GM19239 (cell line): ENCODE results near the gene PAEP.
"Not testable (repeated sequence)": the region's sequence is repeated elsewhere in the genome, so short reads cannot be mapped to it uniquely, and the experiment has no call there.

ENCODE experiments used
- DNase-seq: peaks from one replicate; pipeline ENCODE4 v3.0.0; 2011; ENCODE audit warnings: low spot score; ENCODE audit not compliant: insufficient read length
- FAIRE-seq: peaks from 2 replicates; lab custom pipeline; 2011; peaks lifted over from hg19 to GRCh38; lab: Jason Lieb, UNC

Gene PAEP

DNA sequence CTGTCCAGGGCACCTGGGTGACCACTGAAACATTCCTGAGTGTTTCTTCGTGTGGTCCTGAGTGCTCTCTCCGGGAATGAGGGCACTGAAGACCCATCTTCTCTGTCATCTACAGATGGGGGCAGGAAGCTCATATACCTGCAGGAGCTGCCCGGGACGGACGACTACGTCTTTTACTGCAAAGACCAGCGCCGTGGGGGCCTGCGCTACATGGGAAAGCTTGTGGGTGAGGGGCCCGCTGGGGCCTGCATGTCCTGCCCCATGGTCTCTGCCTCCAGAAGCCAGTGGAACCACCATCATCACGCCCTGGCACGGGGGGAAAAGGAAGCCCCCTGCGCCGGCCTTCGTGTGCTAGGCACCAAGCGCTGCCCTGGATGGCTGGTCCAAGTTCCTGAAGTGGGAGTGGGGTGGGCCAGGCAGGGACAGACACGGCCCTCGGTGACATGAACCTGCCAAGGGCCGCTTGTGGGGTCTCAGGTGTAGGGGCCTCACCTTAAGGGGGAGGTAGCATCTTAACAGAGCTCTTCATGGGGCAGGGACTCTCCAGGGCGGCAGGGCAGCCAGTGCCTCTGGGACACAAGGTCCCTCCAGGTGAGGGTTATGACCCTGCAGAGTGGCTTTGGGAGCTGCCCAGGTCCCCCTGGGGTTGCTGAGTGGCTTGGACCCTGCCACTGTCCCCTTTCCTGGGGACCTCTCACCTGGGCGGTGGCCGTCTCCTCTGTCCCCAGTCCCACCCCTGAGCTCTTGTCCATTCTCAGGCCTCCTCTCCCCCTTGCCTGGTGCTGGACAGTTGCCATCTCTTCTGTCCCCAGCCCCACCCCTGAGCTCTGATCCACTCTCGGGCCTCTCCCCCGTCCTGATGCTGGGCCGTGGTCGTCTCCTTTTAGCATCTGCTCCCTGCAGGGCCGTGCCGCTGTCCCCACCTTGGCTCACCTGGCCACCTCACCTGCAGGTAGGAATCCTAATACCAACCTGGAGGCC is 13.5 kb upstream of the PAEP start:
- DNase-seq: no peak
- no peak for FAIRE-seq

DNA sequence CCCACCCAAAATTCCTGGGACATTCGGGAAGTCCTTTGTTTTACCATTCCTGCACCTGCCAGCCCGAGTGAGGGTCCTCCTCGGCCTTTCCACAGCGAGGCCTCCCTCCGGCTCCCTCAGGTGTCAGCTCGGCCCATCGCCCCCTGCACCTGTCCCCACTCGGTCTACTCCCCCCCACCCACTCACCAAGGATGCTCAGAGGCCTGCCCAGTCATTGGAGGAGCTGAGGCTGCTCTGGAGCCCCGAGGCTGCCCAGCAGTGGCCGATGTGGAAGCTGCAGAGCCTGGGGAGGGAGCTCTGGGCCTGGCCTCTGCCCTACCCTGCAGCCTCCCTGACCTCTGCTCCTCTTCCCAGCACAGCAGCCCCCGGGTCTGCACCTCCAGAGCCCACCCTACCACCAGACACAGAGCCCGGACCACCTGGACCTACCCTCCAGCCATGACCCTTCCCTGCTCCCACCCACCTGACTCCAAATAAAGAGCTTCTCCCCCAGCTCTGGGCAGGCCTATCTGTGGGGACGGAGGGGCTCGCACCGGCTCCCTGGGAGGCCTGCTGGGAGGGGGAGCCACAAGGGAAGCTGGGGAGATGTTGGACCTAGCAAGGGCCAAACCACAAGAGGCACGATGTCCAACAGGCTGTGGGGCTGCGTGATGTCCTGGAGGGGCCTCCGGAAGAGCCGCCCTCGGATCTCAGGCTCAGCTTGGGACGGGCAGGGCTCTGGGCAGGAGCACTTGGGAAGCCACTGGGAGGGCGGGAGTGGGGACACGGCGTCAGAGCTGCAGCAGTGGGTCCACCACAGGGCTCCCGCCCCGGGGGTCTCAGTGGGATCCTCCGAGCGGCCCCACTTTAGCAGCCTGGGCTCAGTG is 11.8 kb upstream of the PAEP start:
- not testable (repeated sequence) for DNase-seq, FAIRE-seq

DNA sequence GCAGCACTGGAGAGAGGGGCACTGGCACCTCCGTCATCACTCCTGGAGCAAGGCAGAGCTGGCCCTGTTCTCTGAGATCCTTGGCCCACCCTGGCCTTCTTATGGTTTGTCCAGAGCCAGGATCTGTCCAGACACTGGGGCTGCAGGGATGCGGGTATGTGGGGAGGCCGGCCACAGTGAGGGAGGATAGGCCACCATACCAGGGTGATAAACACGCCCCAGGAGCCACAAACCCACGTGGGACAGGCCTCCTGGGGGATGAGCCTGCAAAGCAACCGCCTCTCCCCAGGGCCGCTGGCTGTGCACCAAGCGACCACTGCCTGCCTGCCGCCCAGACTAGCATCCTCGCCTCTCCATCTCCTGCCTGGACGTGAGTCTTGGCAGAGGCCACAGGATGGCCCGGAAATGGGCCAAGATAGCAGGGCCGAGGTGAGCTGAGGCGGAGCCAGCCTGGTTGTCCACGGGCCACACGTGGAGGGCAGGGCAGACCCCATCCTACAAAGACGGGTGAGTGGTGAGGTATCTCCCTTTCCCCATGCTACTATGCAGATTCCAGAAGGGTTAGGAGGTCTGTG is 11.1 kb upstream of the PAEP start:
- DNase-seq (no peak), FAIRE-seq (no peak)

DNA sequence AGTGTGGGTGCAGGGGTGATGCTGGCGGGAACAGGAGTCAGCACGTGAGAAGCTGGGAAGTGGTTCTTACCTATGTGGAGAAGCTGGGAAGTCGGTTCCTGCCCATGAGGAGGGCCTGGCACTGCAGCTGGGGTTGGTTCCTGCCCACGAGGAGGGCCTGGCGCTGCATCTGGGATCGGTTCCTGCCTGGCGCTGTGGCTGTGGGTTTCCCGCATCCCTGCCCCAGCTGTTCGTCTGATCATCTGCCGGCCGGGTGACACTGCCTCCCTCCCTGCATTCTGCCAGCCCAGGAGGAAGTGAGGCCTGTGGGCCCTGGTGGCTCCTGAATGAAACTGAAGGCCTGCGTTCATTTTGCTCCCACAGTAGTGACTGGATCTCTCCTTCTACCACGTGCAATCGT is 10.5 kb upstream of the PAEP start:
- FAIRE-seq (no peak), DNase-seq (no peak)

DNA sequence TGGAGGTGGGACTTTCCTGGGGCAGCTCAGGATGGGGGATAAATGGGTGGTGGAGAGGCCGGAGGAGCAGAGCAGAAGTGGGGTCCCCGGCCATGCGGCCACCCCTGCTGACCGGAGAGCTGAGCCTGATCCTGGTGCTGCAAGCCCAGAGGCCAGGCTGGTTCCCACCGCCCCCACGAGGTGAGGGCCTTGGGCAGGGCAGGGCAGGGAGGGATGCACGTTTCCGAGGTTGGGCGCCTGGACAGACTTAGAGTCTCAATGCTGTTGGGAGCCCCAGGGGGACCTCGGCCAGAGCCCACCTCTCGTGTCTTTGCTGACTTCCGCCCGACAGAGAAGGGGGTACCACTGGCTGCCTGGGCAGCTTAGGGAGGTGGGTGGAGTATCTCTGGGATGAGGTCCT is 10.1 kb upstream of the PAEP start:
- FAIRE-seq: no peak

DNA sequence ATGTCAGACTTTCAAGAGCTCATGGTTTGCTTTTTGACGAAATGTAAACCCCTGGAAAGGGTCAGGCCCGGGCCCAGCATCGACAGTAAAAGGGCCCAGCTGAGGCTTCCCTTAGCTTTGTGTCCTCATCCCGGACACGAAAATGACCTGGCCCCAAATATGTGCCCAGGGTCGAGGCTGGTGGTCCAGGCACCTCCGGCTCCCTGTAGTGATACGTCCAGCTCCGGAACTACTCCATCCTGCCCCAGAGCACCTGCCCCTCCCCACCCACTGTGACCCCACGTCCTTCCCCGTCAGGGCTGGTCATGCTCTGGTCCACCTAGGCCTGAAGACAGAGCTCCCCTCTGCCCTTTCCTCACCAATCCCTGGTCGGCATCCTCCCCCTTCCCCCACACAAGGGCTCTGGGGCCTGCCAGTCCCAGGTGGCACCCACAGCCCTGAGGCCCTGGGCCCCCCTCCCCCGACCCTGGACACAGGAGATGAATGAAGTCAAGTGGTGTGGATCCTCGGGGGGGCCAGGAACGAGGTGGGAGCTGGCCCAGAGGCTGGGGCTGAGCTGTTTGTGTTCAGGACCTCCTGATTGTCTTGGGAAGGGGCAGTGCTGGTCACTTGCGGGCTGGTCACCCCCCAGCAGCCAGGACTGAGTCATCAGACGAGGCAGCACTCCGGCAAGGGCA is 9.4 kb upstream of the PAEP start:
- FAIRE-seq: no peak
- DNase-seq: no peak

More for the DNA sequence above, 10.1 kb upstream of the PAEP start:
- no peak for DNase-seq

DNA sequence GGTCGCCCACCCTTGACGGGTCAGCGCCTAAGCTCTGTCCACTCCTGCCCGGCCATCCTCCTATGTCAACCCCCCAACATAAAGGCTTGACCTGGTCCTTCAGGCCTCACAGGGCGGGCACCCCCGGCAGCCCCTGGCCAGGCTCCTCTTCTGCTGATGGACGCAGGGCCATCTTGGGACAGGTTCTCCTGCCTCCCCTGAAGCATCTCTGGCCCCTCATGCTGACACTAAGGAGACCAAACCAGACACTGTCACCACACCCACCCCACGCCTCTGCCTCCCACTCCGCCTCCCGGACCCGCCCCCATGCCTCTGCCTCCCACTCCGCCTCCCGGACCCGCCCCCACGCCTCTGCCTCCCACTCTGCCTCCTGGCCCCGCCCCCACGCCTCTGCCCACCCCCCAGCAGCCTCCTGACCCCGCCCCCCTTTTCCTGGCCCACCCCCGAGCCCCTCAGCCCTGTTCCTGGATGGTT is 8.8 kb upstream of the PAEP start:
- DNase-seq: no peak
- FAIRE-seq: no peak

DNA sequence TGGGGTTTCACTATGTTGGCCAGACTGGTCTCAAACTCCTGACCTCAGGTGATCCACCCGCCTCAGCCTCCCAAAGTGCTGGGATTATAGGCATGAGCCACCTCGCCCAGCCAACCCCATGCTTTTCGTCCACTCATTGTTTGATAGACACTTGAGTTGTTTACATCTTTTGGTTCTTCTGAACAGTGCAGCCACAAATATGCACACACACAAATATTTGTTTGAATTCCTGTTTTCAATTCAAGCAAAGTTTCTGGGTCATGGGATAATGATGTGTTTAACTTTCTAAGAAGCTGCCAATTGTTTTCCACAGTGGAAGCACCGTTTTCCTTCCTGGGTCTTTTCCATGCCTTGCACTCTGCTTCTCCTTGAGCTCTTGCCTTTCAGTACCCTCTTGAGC is 6.8 kb upstream of the PAEP start:
- DNase-seq (no peak), FAIRE-seq (no peak)

DNA sequence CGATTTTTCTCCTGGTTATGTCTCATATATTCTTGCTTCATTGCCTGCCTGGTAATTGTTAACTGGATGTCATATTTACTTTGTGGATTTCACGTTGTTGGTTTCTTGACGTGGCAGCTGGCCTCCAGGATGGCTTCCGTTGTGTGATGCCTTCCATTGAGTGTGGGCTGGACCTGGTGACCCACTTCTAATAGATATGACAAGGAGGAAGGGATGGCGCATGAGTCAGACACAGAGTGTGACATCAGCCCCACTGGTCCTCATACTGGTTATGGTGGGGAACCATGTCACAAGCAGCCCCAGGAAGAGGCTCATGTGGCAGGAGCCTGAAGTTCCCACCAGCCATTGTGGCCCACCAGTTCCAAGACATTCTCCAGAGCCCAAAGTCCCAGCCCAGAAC is 6.4 kb upstream of the PAEP start:
- DNase-seq: no peak
- no peak for FAIRE-seq

DNA sequence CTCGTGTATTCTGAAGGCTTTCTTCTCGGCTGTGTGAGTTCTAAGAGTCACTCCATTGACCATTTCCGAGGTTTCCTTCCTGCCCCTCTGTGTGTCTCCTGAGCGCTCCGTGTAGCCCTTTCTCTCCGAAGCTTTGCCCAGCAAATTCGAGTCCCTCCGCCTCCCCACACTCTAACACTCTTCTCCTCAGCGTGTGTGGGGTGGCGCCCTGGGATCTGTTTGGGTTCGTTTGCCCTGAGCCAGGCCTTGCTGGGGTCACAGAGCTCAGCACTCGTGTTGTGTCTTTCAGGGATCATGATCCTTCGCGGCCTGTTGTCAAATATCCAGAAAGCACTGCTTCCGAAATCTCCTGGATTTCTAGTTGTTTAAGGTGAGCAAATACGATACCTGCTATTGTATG is 5.6 kb upstream of the PAEP start:
- DNase-seq (no peak), FAIRE-seq (no peak)

DNA sequence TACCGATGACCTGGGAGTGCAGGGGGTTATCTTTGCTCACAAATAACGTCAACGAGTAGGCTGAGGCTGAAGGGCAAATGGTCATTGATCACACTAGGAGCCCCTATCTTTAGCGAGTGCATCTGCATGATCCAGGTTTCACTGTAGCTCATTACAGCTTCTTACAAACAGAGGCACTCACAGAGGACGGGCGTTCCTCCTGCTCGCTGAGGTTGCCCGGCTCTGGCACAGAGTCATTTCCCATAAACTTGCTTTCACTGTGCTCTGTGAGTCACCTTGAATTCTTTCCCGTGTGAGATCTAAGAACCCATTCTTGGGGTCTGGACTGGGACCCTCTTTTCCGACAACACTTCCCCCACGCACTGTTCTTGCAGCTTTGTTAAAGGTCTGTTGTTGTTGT is 1.9 kb upstream of the PAEP start:
- DNase-seq (no peak), FAIRE-seq (no peak)

DNA sequence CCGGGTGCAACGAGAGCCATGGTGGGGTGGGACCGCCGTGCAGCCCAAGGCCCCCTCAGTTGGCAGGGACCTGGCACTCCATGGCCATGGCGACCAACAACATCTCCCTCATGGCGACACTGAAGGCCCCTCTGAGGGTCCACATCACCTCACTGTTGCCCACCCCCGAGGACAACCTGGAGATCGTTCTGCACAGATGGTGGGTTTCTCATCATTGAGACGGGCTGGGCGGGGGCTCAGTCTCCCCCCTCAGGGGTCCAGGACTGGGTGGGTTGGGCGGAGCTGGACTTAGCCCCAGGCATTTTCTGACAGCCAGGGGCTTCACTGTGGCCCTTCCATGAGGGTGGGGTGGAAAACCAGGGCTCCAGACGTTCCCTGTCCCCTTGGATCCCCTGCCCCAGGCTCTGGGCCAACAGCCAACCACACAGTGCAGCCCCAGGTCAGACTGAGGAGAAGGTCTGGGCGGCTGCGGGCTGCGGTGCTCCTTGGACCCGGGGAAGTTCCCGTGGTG is 734 bp downstream of the PAEP start:
- DNase-seq: no peak
- no peak for FAIRE-seq

DNA sequence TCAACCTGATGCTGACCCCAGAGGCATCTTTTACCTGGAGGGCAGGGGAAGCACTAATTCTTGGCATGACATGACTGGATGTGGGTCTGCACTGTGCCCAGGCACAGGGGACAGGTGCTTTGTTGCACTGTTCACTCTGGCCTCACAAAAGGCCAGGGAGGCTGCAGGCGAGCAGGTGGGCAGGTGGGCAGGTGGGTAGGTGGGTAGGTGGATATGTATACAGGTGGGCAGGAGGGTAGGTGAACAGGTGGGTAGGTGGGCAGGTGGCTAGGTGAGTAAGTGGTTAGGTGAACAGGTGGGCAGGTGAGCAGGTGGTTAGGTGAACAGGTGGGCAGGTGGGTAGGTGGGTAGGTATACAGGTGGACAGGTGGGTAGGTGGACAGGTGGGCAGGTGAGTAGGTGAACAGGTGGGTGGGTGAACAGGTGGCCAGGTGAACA is 1.5 kb downstream of the PAEP start:
- DNase-seq (no peak), FAIRE-seq (no peak)

DNA sequence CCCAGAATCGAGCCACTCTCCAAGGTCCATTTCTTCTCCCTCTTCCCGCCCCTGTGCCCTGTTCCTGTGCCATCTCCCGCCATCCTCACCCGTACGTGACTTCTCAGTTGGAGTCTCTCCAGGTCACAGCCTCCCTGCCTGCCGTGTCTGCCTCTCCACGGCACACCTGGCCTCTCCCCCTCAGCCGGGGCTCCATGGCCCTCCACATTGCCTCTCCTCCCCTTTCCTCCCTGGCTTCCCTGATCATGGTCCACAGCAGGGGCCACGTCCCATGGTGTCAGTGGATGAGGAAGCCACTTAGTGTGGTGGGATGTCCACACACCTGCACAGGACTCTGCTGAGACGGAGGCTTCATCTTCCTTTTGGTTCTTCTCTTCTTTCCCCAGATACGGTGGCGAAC is 2.3 kb downstream of the PAEP start:
- DNase-seq: no peak
- FAIRE-seq: no peak

DNA sequence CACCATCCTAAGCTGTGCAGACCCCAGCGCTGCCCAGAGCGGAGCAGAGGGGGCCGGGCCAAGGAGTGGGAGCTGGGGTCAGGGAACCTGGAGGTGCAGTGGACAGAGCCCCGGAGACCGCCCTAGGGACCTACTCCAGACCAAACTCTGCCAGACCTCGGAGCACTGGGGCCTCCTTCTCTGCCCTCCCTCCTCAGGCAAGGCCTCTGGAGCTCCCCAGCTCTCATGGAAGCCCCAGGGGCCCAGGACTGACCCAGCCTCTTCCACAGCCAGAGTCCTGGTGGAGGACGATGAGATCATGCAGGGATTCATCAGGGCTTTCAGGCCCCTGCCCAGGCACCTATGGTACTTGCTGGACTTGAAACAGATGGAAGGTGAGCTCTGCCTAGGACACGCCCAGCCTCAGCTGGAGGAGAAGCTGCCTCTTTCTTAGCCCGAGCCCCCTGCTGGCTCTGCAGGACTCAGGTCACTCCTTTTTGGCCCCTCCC is 3.6 kb downstream of the PAEP start:
- DNase-seq (no peak), FAIRE-seq (no peak)

DNA sequence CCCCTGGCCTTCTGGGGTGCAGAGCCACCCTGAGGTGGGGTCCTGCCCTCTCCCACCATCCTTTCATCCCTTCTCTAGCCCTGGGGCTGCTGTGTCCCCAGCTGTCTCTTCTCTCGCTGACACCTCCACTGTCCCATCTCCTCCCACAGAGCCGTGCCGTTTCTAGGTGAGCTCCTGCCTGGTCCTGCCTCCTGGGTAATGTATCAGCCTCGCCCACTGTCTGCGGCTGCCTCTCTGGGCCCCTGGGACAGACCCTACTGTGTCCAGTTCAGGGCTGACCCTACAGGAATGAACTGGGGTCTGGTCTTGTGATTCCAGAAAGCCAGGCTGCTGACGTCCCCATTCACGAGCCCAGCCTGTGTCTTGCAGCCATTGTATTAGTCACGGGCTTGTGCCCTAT is 4.1 kb downstream of the PAEP start:
- no peak for FAIRE-seq
- no peak for DNase-seq

DNA sequence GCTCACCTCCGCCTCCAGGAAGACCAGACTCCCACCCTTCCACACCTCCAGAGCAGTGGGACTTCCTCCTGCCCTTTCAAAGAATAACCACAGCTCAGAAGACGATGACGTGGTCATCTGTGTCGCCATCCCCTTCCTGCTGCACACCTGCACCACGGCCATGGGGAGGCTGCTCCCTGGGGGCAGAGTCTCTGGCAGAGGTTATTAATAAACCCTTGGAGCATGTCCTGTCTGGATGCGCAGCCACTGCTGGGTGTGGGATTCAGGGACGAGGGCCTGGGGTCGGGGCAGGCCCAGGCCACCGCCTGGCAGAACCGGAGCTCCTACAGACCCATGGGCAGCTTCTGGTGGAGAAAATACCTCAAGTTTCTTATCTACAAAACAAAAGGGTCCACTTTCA is 5.0 kb downstream of the PAEP start:
- no peak for FAIRE-seq
- DNase-seq: no peak

DNA sequence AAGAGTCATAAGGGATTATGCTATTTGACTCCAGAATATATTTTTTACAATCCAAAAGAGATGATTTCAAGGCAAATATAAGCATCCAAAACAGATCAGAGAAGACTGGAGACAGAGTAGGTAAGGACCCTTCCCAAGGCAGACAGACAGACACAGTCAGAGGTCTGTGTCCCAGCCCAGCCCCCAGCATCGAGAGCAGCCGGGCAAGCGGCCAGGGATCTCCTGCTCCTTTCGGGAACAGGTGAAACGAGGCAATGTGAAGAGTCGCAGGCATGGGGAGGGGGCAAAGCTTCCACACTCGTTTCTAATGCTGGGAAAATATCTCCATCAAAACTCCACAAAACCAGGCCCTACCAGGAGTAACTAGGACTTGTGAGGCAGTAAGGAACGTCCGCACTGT is 5.8 kb downstream of the PAEP start:
- FAIRE-seq: no peak
- DNase-seq: no peak

DNA sequence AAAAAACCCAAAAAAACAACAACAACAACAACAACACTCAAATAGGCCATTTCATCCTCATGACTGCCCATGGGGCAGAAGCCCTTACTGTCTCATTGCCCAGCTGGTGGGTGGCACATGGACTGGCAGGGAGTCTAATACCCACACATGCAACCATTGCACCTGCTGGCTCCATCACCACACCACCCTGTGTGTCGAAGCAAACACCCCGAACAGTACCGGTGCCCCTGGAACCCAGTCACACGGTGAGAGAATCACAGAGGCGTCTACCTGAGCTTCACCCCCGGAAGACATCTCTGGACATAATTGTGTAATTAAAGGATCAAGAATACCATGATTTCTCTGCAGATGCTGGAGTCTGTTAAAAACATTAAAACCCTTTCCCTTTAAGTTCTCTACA is 6.5 kb downstream of the PAEP start:
- FAIRE-seq (no peak), DNase-seq (no peak)

DNA sequence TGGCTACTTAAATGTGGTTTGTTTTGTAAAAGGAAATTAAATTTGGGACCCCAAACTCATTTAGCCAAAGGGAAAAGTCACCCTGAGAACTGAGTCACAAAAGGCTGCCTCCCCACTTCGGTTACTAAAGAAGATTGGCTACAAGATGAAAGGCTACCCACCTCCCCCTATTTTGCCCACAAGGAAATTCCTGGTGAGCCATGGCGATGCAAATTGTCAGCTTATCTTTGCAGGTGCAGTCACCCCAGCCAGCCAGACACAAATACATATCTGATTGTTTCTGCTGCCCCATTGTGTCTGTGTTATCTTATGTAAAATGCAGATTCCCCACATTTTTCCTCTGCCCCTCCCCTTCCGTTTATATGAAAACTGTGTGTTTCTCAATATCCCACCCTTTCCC is 8.9 kb downstream of the PAEP start:
- no peak for DNase-seq

More for the DNA sequence above, 8.9 kb downstream of the PAEP start:
- no peak for FAIRE-seq
